GM21515 (cell line): ENCODE results near the gene FAM163B.

Source experiments
- ATAC-seq: cut with Tn5 transposase; IDR thresholded peaks from one replicate; pipeline ENCODE4 v1.9.1; 2021; ENCODE audit not compliant: unreplicated experiment

Gene FAM163B

GRCh38 chr9:133616643-133617405 lies 7.6 kb upstream of the FAM163B start:
- no peak for ATAC-seq

- ATAC-seq = no peak
These were observed 6.5 kb upstream of the FAM163B start for GRCh38 chr9:133615606-133616188.

- no peak for ATAC-seq
These were observed 6.0 kb upstream of the FAM163B start for GRCh38 chr9:133615186-133615585.

- ATAC-seq = no peak
These were observed 5.5 kb upstream of the FAM163B start for GRCh38 chr9:133614678-133615077.

- no peak for ATAC-seq
These were observed 4.9 kb upstream of the FAM163B start for GRCh38 chr9:133614056-133614455.

GRCh38 chr9:133613432-133613831 lies 4.2 kb upstream of the FAM163B start:
- ATAC-seq = no peak

GRCh38 chr9:133612816-133613215 lies 3.6 kb upstream of the FAM163B start:
- no peak for ATAC-seq

- ATAC-seq = no peak
These were observed 2.9 kb upstream of the FAM163B start for GRCh38 chr9:133612051-133612450.

GRCh38 chr9:133610845-133611244 lies 1.7 kb upstream of the FAM163B start:
- no peak for ATAC-seq

- ATAC-seq = no peak
These were observed 300 bp downstream of the FAM163B start for GRCh38 chr9:133608889-133609288.

- no peak for ATAC-seq
These were observed 807 bp downstream of the FAM163B start for GRCh38 chr9:133608382-133608781.

- ATAC-seq = no peak
These were observed 1.2 kb downstream of the FAM163B start for GRCh38 chr9:133607976-133608375.

- no peak for ATAC-seq
These were observed 1.8 kb downstream of the FAM163B start for GRCh38 chr9:133607381-133607780.

GRCh38 chr9:133606708-133607025 lies 2.5 kb downstream of the FAM163B start:
- ATAC-seq = no peak

GRCh38 chr9:133605856-133606707 lies 3.1 kb downstream of the FAM163B start:
- ATAC-seq = no peak

- no peak for ATAC-seq
These were observed 3.7 kb downstream of the FAM163B start for GRCh38 chr9:133605446-133605845.

GRCh38 chr9:133604856-133605255 lies 4.3 kb downstream of the FAM163B start:
- ATAC-seq = no peak

GRCh38 chr9:133604214-133604613 lies 5.0 kb downstream of the FAM163B start:
- ATAC-seq = no peak

GRCh38 chr9:133603135-133603927 lies 5.9 kb downstream of the FAM163B start:
- no peak for ATAC-seq

- ATAC-seq = no peak
These were observed 6.9 kb downstream of the FAM163B start for GRCh38 chr9:133602277-133602676.

- ATAC-seq = no peak
These were observed 7.4 kb downstream of the FAM163B start for GRCh38 chr9:133601746-133602145.
